Neural crest cell (in vitro differentiated cells): ENCODE results near the gene NUP210L. TPM values are rescaled to one million over a fixed set of nuclear protein-coding genes. Genes with fewer than 3 reads are reported as not detected.
A peak's percentile ranks its signal among the peaks of the same experiment; 100 is the strongest.
"Not testable (repeated sequence)": the region's sequence is repeated elsewhere in the genome, so short reads cannot be mapped to it uniquely, and the experiment has no call there.

Experiments
- DNase-seq: peaks from one replicate; pipeline ENCODE4 v3.0.0; 2021; ENCODE audit warnings: low read depth, mixed read lengths, low spot score
- H3K27ac Mint-ChIP-seq: one replicate; pipeline ENCODE4 v1.8.0; 2021; ENCODE audit warnings: mild to moderate bottlenecking, mixed read lengths; ENCODE audit not compliant: unreplicated experiment
- H3K27me3 Mint-ChIP-seq: 2 replicates; pipeline ENCODE4 v1.8.0; 2021; ENCODE audit warnings: low read depth, mild to moderate bottlenecking, mixed read lengths
- H3K36me3 Mint-ChIP-seq: 2 replicates; pipeline ENCODE4 v1.8.0; 2021; ENCODE audit warnings: low read depth, mild to moderate bottlenecking, mixed read lengths
- H3K4me1 Mint-ChIP-seq: 2 replicates; pipeline ENCODE4 v1.8.0; 2021; ENCODE audit warnings: mixed read lengths
- H3K4me3 Mint-ChIP-seq: one replicate; pipeline ENCODE4 v1.8.0; 2021; ENCODE audit warnings: mild to moderate bottlenecking, mixed read lengths
- H3K9me3 Mint-ChIP-seq: 2 replicates; pipeline ENCODE4 v1.8.0; 2021; ENCODE audit warnings: mixed read lengths
- total RNA-seq: library from RNA; stranded (reverse); gene quantifications from 2 replicates; pipeline ENCODE4 v1.2.1, GENCODE V29; 2021
- TF ChIP-seq, protein P1 (sequence below): fragments of 200-600 bp; sonication (generic); conservative IDR thresholded peaks from 2 replicates; pipeline ENCODE4 v1.5.0; 2021; ENCODE audit warnings: antibody characterized with exemption, mild to moderate bottlenecking

Gene NUP210L
- total RNA-seq, 1 donor from 2014 or later, result 0.05 TPM

DNA sequence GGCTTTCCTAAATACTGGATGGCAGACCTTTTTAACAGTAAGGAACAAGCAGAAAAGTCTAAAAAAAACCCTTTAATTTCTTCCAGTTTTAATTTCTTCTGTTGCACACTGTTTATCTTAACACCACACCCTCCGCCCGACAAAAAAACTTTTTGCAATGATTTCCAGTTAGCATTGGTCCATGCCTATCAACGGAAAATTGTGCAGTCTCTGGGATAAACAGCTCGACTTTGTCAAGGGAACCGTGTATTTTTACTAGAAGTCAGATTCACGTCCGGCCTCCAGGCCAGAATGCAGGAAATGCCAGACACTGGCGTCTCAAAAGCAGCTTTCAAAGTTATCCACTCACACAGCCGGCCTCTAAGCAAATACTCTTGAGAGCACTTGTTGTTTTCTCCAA lies 378 bp upstream of the NUP210L start:
- no peak overlapping the region for H3K4me3 Mint-ChIP-seq
- no peak overlapping the region for H3K27ac Mint-ChIP-seq
- no peak for DNase-seq
- peaks cover 2% of the 10 kb centered on the region for H3K9me3 Mint-ChIP-seq
- H3K4me1 Mint-ChIP-seq, result peaks cover 32% of the 10 kb centered on the region
- H3K36me3 Mint-ChIP-seq, result peaks cover 26% of the 10 kb centered on the region
- H3K27me3 Mint-ChIP-seq, result no peaks in the 10 kb centered on the region
- TF ChIP-seq, protein P1, sequence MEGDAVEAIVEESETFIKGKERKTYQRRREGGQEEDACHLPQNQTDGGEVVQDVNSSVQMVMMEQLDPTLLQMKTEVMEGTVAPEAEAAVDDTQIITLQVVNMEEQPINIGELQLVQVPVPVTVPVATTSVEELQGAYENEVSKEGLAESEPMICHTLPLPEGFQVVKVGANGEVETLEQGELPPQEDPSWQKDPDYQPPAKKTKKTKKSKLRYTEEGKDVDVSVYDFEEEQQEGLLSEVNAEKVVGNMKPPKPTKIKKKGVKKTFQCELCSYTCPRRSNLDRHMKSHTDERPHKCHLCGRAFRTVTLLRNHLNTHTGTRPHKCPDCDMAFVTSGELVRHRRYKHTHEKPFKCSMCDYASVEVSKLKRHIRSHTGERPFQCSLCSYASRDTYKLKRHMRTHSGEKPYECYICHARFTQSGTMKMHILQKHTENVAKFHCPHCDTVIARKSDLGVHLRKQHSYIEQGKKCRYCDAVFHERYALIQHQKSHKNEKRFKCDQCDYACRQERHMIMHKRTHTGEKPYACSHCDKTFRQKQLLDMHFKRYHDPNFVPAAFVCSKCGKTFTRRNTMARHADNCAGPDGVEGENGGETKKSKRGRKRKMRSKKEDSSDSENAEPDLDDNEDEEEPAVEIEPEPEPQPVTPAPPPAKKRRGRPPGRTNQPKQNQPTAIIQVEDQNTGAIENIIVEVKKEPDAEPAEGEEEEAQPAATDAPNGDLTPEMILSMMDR, result no peak

DNA sequence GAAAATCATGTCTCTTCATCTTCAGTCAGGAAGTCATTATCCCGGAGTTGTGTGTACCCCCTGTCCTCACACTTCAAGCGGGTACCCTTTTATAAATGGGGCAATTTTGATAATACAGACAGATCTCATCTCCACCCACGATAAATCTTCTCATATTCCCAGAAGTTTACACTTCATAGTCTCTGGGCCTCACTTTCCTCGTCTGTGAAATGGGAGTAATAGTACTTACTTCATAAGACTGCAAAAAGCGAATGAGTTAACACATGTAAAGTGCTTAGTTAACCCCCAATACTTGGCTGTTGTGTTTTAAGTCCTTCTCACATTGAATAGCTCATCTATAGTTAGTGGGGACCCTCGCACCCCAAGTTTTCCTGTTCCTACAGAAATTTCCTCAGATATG lies 820 bp downstream of the NUP210L start:
- Mint-ChIP-seq H3K27ac (no peak overlapping the region), H3K9me3 (no peaks in the 10 kb centered on the region), H3K4me1 (peaks cover 32% of the 10 kb centered on the region), H3K36me3 (peaks cover 18% of the 10 kb centered on the region), H3K27me3 (no peaks in the 10 kb centered on the region), H3K4me3 (no peak overlapping the region)
- TF ChIP-seq, protein P1, result no peak
- DNase-seq, result no peak

DNA sequence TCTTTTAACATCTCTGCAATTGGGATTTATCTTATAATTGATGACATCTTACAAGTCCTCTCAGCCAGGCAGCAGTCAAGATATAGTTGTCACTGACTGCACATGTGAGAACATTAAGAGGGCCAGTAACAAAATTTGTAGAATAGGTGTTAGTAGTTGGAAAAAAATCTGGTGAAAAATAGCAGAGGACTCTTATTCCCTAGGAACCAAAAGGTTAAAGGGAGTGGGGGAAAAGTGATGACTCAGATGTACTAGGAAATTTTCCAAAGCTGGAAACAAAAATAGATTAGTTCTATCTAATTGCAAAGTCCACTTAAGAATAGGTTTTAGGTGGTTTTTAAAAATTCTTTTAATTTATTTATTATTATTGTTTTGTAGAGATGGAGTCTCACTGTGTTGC lies 3.6 kb downstream of the NUP210L start:
- H3K36me3 Mint-ChIP-seq, result peaks cover 3% of the 10 kb centered on the region
- DNase-seq, result no peak
- H3K4me3 Mint-ChIP-seq, result no peak overlapping the region
- TF ChIP-seq, protein P1, result no peak
- H3K4me1 Mint-ChIP-seq, result peaks cover 6% of the 10 kb centered on the region
- no peaks in the 10 kb centered on the region for H3K27me3 Mint-ChIP-seq
- no peak overlapping the region for H3K27ac Mint-ChIP-seq
- H3K9me3 Mint-ChIP-seq, result no peaks in the 10 kb centered on the region

DNA sequence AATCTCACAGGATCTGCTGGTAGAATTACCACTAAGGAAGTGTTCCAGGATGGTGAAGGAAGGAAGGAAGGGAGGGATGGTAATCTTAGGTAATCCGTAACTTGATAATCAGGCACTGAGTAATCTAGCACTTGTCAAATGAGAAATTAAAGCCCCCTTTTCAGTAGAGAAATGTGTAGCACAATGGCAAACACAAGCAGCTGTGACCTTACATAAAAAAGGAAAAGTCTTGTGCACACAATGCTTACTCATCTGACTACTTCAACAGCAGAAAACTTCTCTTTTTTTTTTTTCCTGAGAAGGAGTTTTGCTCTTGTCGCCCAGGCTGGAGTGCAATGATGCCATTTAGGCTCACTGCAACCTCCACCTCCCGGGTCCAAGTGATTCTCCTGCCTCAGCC lies 6.1 kb downstream of the NUP210L start:
- H3K36me3 Mint-ChIP-seq, result peaks cover 2% of the 10 kb centered on the region
- H3K9me3 Mint-ChIP-seq, result no peaks in the 10 kb centered on the region
- DNase-seq, result no peak
- no peak overlapping the region for H3K27ac Mint-ChIP-seq
- TF ChIP-seq, protein P1, result no peak
- H3K27me3 Mint-ChIP-seq, result no peaks in the 10 kb centered on the region
- H3K4me1 Mint-ChIP-seq, result no peaks in the 10 kb centered on the region
- H3K4me3 Mint-ChIP-seq, result no peak overlapping the region

DNA sequence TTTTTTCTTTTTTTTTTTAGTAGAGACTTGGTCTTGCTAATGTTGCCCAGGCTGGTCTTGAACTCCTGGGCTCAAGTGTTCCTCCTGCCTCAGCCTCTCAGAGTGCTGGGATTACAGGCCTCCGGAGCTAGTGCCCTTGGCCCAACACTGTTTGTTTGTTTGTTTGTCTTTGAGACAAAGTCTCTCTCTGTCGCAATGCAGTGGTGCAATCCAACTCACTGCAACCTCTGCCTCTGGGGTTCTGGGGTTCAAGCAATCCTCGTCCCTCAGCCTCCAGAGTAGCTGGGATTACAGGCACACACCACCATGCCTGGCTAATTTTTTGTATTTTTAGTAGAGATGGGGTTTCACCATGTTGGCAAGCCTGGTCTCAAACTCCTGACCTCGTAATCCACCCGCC lies 7.4 kb downstream of the NUP210L start:
- H3K36me3 Mint-ChIP-seq, H3K27me3 Mint-ChIP-seq, H3K27ac Mint-ChIP-seq, H3K4me3 Mint-ChIP-seq, H3K9me3 Mint-ChIP-seq, DNase-seq, H3K4me1 Mint-ChIP-seq: not testable (repeated sequence)

DNA sequence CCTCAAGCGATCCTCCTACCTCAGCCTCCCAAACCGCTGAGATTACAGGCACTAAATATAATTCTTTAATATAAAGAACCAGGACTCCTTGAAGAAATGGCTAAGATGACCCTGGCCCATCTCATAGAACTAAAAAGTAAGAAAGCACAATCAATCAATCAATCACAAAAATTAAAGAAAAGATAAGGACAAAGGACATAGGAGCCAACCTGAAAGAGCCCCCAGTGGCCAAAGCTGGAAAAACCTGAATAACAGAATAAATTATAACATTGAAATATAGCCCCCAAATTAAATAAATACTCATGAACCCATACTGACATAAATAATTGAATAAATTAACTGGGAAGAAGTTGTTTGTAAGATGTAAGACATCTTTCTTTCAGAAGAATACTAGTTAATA lies 8.9 kb downstream of the NUP210L start:
- no peak for DNase-seq
- H3K27me3 Mint-ChIP-seq, result no peaks in the 10 kb centered on the region
- no peak overlapping the region for H3K27ac Mint-ChIP-seq
- H3K36me3 Mint-ChIP-seq, result no peaks in the 10 kb centered on the region
- H3K9me3 Mint-ChIP-seq, result peaks cover 3% of the 10 kb centered on the region
- H3K4me3 Mint-ChIP-seq, result no peak overlapping the region
- no peaks in the 10 kb centered on the region for H3K4me1 Mint-ChIP-seq
- TF ChIP-seq, protein P1, result peak; percentile 57
